Testis (tissue), 2 donors: ENCODE results near the gene ARHGAP26.

Experiments
- POLR2A ChIP-seq: fragments of 450-650 bp; IDR thresholded peaks from one replicate; pipeline ENCODE4 v1.6.1; 2017; ENCODE audit warnings: antibody characterized with exemption, mild to moderate bottlenecking, moderate library complexity
- TF ChIP-seq, protein P1 (sequence below), 3 experiments: fragments of 450-650 bp in 2 of 3; fragments of 200-600 bp in 1 of 3; sonication (generic) in 1 of 3; IDR thresholded peaks; one replicate each; pipeline ENCODE4 v1.5.1; 2016 to 2019; ENCODE audit warnings: antibody characterized with exemption in 3 of 3, mild to moderate bottlenecking in 2 of 3, moderate library complexity in 1 of 3

DNA sequence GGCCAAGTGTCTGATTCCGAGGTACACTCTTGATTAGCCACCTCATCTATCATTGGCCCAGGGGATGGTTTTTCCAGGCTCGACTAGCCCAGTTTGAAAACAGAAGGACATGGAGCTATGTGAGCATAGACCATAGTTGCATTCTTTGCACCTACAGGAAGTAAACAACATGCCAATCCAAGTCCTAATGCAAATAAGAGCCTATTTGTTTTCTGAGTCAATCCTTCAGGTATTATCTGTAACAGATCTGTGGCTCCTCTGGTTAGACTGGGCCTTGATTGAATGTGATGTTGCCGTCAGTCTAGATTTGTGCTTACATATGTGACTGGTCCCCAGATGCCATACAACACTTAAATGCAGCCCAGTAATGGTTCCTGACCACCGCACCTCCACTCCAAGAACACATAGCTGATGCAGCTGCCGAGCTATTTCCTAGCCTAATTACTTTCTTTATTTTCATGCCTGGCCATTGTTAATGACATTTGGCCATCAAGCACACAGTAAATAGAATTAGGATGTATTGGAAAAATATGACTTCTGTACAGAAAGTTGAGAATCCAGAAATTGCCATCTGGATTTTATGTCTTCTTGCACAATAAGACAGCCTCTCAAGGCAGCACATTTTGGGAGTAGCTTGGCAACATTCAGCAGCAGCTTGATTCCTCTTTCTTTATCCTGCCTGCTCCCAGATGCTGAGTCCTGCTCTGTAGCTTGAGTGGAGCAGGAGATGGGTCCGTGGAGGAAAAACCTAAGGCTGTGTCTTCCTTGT, 29.5 kb upstream of the ARHGAP26 start:
- TF ChIP-seq POLR2A: no peak
- TF ChIP-seq, protein P1, sequence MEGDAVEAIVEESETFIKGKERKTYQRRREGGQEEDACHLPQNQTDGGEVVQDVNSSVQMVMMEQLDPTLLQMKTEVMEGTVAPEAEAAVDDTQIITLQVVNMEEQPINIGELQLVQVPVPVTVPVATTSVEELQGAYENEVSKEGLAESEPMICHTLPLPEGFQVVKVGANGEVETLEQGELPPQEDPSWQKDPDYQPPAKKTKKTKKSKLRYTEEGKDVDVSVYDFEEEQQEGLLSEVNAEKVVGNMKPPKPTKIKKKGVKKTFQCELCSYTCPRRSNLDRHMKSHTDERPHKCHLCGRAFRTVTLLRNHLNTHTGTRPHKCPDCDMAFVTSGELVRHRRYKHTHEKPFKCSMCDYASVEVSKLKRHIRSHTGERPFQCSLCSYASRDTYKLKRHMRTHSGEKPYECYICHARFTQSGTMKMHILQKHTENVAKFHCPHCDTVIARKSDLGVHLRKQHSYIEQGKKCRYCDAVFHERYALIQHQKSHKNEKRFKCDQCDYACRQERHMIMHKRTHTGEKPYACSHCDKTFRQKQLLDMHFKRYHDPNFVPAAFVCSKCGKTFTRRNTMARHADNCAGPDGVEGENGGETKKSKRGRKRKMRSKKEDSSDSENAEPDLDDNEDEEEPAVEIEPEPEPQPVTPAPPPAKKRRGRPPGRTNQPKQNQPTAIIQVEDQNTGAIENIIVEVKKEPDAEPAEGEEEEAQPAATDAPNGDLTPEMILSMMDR (IDR thresholded peaks at IDR 0.05): no peak
